Upper lobe of left lung (tissue), 4 donors: ENCODE data around the gene ERO1A.
"Not testable (repeated sequence)": the region's sequence is repeated elsewhere in the genome, so short reads cannot be mapped to it uniquely, and the experiment has no call there.

ENCODE experiments used
- CTCF ChIP-seq, 6 experiments: fragments of 450-650 bp in 4 of 6; fragments of 200-600 bp in 2 of 6; sonication (generic) in 2 of 6; IDR thresholded peaks; one replicate each; pipeline ENCODE4 v1.5.1; 2016 to 2019; ENCODE audit warnings: antibody characterized with exemption in 6 of 6
- EP300 ChIP-seq, 4 donors: sonication (generic); formaldehyde crosslinking; IDR thresholded peaks; one replicate each; pipeline ENCODE4 v1.5.1; 2017; ENCODE audit warnings: antibody characterized with exemption in 4 of 4, control low read depth in 2 of 4
- POLR2A ChIP-seq, 4 donors: fragments of 450-650 bp; IDR thresholded peaks; one replicate each; pipeline ENCODE4 v1.5.1; 2016 to 2017; ENCODE audit warnings: antibody characterized with exemption in 4 of 4, mild to moderate bottlenecking in 2 of 4

- not testable (repeated sequence) for TF ChIP-seq CTCF, POLR2A, EP300 (IDR thresholded peaks at IDR 0.05)
Observed at GRCh38 chr14:52727509-52727908, 32.2 kb upstream of the ERO1A start.
